ENCODE data around the gene VIL1.

VIL1 gene

GRCh38 chr2:218406209-218406948, 12.5 kb upstream of the VIL1 start:
- DNase-seq (ENCODE audit: low read depth): peak; percentile 52

- DNase-seq (ENCODE audit: low read depth): peak; percentile 21
Measured at GRCh38 chr2:218406949-218407618, 11.8 kb upstream of the VIL1 start.

- no peak for DNase-seq (ENCODE audit: low read depth)
Measured at GRCh38 chr2:218407717-218408116, 11.2 kb upstream of the VIL1 start.

- DNase-seq (ENCODE audit: low read depth): no peak
Measured at GRCh38 chr2:218418321-218418716, 604 bp upstream of the VIL1 start.

- no peak for DNase-seq (ENCODE audit: low read depth)
Measured at GRCh38 chr2:218419630-218420216, 800 bp downstream of the VIL1 start.

GRCh38 chr2:218421027-218421426, 2.1 kb downstream of the VIL1 start:
- no peak for DNase-seq (ENCODE audit: low read depth)

GRCh38 chr2:218422403-218423086, 3.6 kb downstream of the VIL1 start:
- DNase-seq (ENCODE audit: low read depth): no peak

- no peak for DNase-seq (ENCODE audit: low read depth)
Measured at GRCh38 chr2:218423584-218423983, 4.7 kb downstream of the VIL1 start.

- DNase-seq (ENCODE audit: low read depth): no peak
Measured at GRCh38 chr2:218425531-218425930, 6.6 kb downstream of the VIL1 start.

- DNase-seq (ENCODE audit: low read depth): no peak
Measured at GRCh38 chr2:218427741-218428140, 8.8 kb downstream of the VIL1 start.

- no peak for DNase-seq (ENCODE audit: low read depth)
Measured at GRCh38 chr2:218428846-218429558, 10.1 kb downstream of the VIL1 start.

GRCh38 chr2:218429911-218430692, 11.2 kb downstream of the VIL1 start:
- DNase-seq (ENCODE audit: low read depth): no peak

GRCh38 chr2:218430721-218431120, 11.8 kb downstream of the VIL1 start:
- DNase-seq (ENCODE audit: low read depth): no peak

GRCh38 chr2:218431878-218432277, 13.0 kb downstream of the VIL1 start:
- no peak for DNase-seq (ENCODE audit: low read depth)

- DNase-seq (ENCODE audit: low read depth): no peak
Measured at GRCh38 chr2:218432676-218433365, 13.9 kb downstream of the VIL1 start.

GRCh38 chr2:218434456-218434855, 15.5 kb downstream of the VIL1 start:
- no peak for DNase-seq (ENCODE audit: low read depth)

GRCh38 chr2:218435003-218435982, 16.4 kb downstream of the VIL1 start:
- DNase-seq (ENCODE audit: low read depth): no peak

GRCh38 chr2:218436992-218437391, 18.1 kb downstream of the VIL1 start:
- no peak for DNase-seq (ENCODE audit: low read depth)

GRCh38 chr2:218437969-218438368, 19.0 kb downstream of the VIL1 start:
- DNase-seq (ENCODE audit: low read depth): no peak

Measured in GM04503 (cell line).